Calu3 (cell line): ENCODE results near the gene HOXD10. TPM values are rescaled to one million over a fixed set of nuclear protein-coding genes. Genes with fewer than 3 reads are reported as not detected.

Experiments used
- BruUV-seq: library from RNA; stranded (reverse); fragments of 400-500 nt; replicated peaks from 2 replicates; lab custom pipeline; 2021; lab: Mats Ljungman, UMichigan
- CTCF ChIA-PET: fragments of 300-600 bp; sonication (Branson Sonifier 250); formaldehyde crosslinking; loops from one replicate; lab custom pipeline; 2022; ENCODE audit warnings: antibody characterized with exemption; lab: Charles Lee
- DNase-seq: peaks from one replicate; pipeline ENCODE4 v3.0.0; 2022
- H3K27ac Mint-ChIP-seq: one replicate; pipeline ENCODE4 v1.8.0; 2022; ENCODE audit warnings: mixed read lengths; ENCODE audit not compliant: unreplicated experiment
- H3K27me3 Mint-ChIP-seq: one replicate; pipeline ENCODE4 v1.8.0; 2022; ENCODE audit warnings: mixed read lengths; ENCODE audit not compliant: unreplicated experiment
- H3K36me3 Mint-ChIP-seq: one replicate; pipeline ENCODE4 v1.8.0; 2022; ENCODE audit warnings: mild to moderate bottlenecking, moderate library complexity, mixed read lengths; ENCODE audit not compliant: insufficient read depth, unreplicated experiment
- H3K4me1 Mint-ChIP-seq: one replicate; pipeline ENCODE4 v1.8.0; 2022; ENCODE audit warnings: mild to moderate bottlenecking, low read depth, mixed read lengths; ENCODE audit not compliant: unreplicated experiment
- H3K4me3 Mint-ChIP-seq: one replicate; pipeline ENCODE4 v1.8.0; 2022; ENCODE audit warnings: mild to moderate bottlenecking, low read depth, moderate library complexity, mixed read lengths; ENCODE audit not compliant: unreplicated experiment
- H3K9me3 Mint-ChIP-seq: one replicate; pipeline ENCODE4 v1.8.0; 2022; ENCODE audit warnings: low read depth, mixed read lengths; ENCODE audit not compliant: unreplicated experiment
- CTCF ChIP-seq: fragments of 200-600 bp; IDR thresholded peaks from one replicate; pipeline ENCODE4 v1.8.0; 2022; ENCODE audit warnings: antibody characterized with exemption; ENCODE audit not compliant: unreplicated experiment
- intact Hi-C: fragments of 100-400 bp; cut with micrococcal nuclease; formaldehyde crosslinking; loops from one replicate; pipeline ENCODE4 v1.10.0; 2022; ENCODE audit not compliant: unreplicated experiment
- total RNA-seq: library from RNA; stranded (reverse); gene quantifications from 2 replicates; pipeline ENCODE4 v1.2.3, GENCODE V29; 2022

HOXD10 gene
- total RNA-seq, 1 experiment from 2014 or later = not detected

- TF ChIP-seq CTCF = no peak
- DNase-seq = no peak
- Mint-ChIP-seq H3K4me3 (no peak overlapping the region), H3K9me3 (no peaks in the 10 kb centered on the region), H3K4me1 (peaks cover 9% of the 10 kb centered on the region), H3K27me3 (peaks cover 37% of the 10 kb centered on the region), H3K27ac (no peak overlapping the region), H3K36me3 (no peaks in the 10 kb centered on the region)
- intact Hi-C loops = no loop called here
- CTCF ChIA-PET = no interaction called here
- no TSS peak for BruUV-seq
These were observed 12.1 kb upstream of the HOXD10 start for GRCh38 chr2:176104316-176105077.

- no peaks in the 10 kb centered on the region for H3K36me3 Mint-ChIP-seq
- no TSS peak for BruUV-seq
- no peak overlapping the region for H3K4me3 Mint-ChIP-seq
These were observed 11.4 kb upstream of the HOXD10 start for GRCh38 chr2:176105078-176105729.

GRCh38 chr2:176105730-176106580 lies 10.6 kb upstream of the HOXD10 start:
- Mint-ChIP-seq H3K9me3 (no peaks in the 10 kb centered on the region), H3K4me1 (peaks cover 9% of the 10 kb centered on the region), H3K36me3 (no peaks in the 10 kb centered on the region), H3K27me3 (peaks cover 41% of the 10 kb centered on the region), H3K27ac (peak overlapping the region; percentile 0), H3K4me3 (peak overlapping the region; percentile 18)
- TF ChIP-seq CTCF = no peak
- CTCF ChIA-PET = no interaction called here
- intact Hi-C loops = no loop called here
- BruUV-seq = no TSS peak
- no peak for DNase-seq

More at GRCh38 chr2:176105078-176105729, 11.4 kb upstream of the HOXD10 start:
- H3K27me3 Mint-ChIP-seq = peaks cover 41% of the 10 kb centered on the region
- CTCF ChIA-PET = no interaction called here
- DNase-seq = no peak
- H3K27ac Mint-ChIP-seq = no peak overlapping the region
- H3K4me1 Mint-ChIP-seq = peaks cover 9% of the 10 kb centered on the region
- no peak for TF ChIP-seq CTCF
- intact Hi-C loops = no loop called here
- H3K9me3 Mint-ChIP-seq = no peaks in the 10 kb centered on the region
